ENCODE data around the gene DLGAP1.

- no peak for TF ChIP-seq SP1 (IDR thresholded peaks at IDR 0.05)
- TF ChIP-seq FOXK2 (IDR thresholded peaks at IDR 0.05): no peak
- no peak for TF ChIP-seq FOXM1 (IDR thresholded peaks at IDR 0.05; ENCODE audit: borderline replicate concordance)
- no peak for TF ChIP-seq HDGF (IDR thresholded peaks at IDR 0.05; ENCODE audit: borderline replicate concordance)
- TF ChIP-seq SUZ12 (IDR thresholded peaks at IDR 0.05): no peak
- no peak for TF ChIP-seq NFRKB (IDR thresholded peaks at IDR 0.05)
- no peak for TF ChIP-seq BHLHE40 (IDR thresholded peaks at IDR 0.05; ENCODE audit: borderline replicate concordance)
- no peak for TF ChIP-seq TARDBP (IDR thresholded peaks at IDR 0.05)
- TF ChIP-seq PKNOX1 (IDR thresholded peaks at IDR 0.05): no peak
- TF ChIP-seq FOXA1 (IDR thresholded peaks at IDR 0.05): no peak
- TF ChIP-seq LEF1 (IDR thresholded peaks at IDR 0.05; ENCODE audit: borderline replicate concordance): no peak
- TF ChIP-seq ELF4 (IDR thresholded peaks at IDR 0.05): no peak
These were observed 428.6 kb downstream of the DLGAP1 start for GRCh38 chr18:4026542-4026941.
